ENCODE measurements around the gene SCAP. TPM values are rescaled to one million over a fixed set of nuclear protein-coding genes. Genes with fewer than 3 reads are reported as not detected.

SCAP gene
- total RNA-seq, 1 donor from 2014 or later = 84.7 TPM

DNA sequence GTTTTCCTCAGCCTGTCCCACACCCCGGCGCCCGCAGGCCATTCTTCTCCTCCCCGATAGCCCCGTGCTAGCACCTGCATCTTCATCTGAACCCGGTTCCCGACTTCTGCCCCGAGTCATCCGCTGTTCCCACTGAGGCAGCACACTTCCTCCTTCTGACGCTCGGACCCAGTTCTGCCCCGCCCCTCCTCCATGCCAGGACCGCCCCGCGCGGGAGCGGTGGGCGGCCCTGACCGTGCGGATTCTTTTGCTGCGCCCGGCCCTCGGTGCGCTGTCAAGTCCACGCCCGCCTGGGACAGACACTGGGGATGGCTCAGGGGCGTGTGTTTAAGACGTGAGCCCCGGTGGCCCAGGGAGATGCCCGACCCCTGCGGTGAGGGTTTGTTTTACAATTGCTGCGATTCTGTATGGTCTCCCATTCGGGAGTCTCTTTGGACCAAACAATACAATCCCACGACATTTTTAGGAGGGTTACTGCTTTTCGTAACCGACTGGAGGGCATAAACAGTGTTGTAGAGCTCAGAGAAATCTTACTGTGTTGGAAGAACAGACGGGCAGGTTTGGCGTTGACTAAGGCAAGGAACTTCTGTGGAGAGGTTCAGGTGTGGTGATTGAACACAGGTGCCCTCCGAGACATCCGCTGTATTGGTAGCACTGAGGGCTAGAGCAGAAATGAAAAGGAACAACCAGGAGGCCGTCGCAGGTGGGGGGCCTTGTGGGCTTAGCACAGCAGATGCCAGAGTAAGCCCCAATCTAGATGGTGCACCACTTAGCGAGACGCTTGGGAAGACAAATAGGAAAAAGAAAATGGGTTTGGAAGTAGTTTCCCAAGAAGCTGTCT, 94.2 kb downstream of the SCAP start:
- peaks cover 56% of the 10 kb centered on the region for H3K4me1 ChIP-seq
- DNase-seq (ENCODE audit: extremely low spot score in 2 of 2) = peak in 1 of 2 donors; percentile 94
- no peaks in the 10 kb centered on the region for H3K36me3 ChIP-seq
- H3K27me3 ChIP-seq = no peaks in the 10 kb centered on the region
- H3K4me3 ChIP-seq = peak overlapping the region; percentile 99
- no peak for TF ChIP-seq POLR2A (IDR thresholded peaks at IDR 0.05)
- TF ChIP-seq, protein P1, sequence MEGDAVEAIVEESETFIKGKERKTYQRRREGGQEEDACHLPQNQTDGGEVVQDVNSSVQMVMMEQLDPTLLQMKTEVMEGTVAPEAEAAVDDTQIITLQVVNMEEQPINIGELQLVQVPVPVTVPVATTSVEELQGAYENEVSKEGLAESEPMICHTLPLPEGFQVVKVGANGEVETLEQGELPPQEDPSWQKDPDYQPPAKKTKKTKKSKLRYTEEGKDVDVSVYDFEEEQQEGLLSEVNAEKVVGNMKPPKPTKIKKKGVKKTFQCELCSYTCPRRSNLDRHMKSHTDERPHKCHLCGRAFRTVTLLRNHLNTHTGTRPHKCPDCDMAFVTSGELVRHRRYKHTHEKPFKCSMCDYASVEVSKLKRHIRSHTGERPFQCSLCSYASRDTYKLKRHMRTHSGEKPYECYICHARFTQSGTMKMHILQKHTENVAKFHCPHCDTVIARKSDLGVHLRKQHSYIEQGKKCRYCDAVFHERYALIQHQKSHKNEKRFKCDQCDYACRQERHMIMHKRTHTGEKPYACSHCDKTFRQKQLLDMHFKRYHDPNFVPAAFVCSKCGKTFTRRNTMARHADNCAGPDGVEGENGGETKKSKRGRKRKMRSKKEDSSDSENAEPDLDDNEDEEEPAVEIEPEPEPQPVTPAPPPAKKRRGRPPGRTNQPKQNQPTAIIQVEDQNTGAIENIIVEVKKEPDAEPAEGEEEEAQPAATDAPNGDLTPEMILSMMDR (IDR thresholded peaks at IDR 0.05) = no peak
- no peaks in the 10 kb centered on the region for H3K9me3 ChIP-seq
- peak overlapping the region; percentile 98 for H3K27ac ChIP-seq
- intact Hi-C loops (cut with DNase I) = no loop called here

DNA sequence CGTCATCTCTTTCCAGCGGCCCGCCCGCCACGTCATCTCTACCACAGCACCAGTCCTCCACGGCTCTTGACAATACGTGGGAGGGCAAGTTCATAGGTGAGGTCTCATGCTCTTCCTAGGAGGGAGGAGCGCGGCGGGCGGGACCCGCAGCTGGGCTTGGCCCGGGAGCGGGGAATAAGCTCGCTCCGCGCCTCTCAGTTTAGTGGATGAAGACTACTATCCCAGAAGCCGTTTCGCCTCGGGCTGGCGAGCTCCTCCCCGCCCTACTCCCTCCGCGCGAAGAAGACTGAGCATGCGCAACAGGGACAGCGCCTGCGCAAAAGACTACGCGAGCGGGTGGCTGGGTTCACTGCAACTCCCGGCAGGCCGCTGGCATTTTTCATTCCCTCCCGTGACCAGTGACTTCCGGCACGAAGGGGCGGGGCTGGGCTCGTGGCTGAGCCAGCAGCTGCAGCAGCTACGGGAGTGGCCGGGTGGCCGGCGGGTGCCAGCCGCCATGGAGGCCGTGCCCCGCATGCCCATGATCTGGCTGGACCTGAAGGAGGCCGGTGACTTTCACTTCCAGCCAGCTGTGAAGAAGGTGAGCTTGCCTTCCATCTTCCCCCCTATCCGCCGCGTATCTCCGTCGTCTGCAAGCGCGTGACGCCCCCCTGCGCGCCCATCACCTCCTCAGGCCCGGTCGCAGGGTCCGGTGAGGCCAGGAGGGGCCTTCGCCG, 95.0 kb downstream of the SCAP start, which contains the start of gene PTPN23:
Gene PTPN23, plus strand, starts transcription at position 421 of the 716 bp plus-strand sequence. Its CDS starts 76 bp downstream, at position 497.
- Histone ChIP-seq H3K36me3 (no peaks in the 10 kb centered on the region), H3K27ac (peak within 1 kb of the TSS; percentile 98), H3K4me3 (peak within 1 kb of the TSS; percentile 99), H3K27me3 (no peaks in the 10 kb centered on the region), H3K9me3 (no peaks in the 10 kb centered on the region), H3K4me1 (peaks cover 48% of the 10 kb centered on the region)
- TF ChIP-seq, protein P1 (IDR thresholded peaks at IDR 0.05) = no peak
- TF ChIP-seq POLR2A (IDR thresholded peaks at IDR 0.05) (peak; percentile 12 to 68), POLR2AphosphoS5 (IDR thresholded peaks at IDR 0.05; ENCODE audit: insufficient read depth in 1 of 2, low read depth in 1 of 2) (peak; percentile 99)
- DNase-seq (ENCODE audit: extremely low spot score in 2 of 2) = peak; percentile 98 to 99
- intact Hi-C loops (cut with DNase I) = no loop called here

DNA sequence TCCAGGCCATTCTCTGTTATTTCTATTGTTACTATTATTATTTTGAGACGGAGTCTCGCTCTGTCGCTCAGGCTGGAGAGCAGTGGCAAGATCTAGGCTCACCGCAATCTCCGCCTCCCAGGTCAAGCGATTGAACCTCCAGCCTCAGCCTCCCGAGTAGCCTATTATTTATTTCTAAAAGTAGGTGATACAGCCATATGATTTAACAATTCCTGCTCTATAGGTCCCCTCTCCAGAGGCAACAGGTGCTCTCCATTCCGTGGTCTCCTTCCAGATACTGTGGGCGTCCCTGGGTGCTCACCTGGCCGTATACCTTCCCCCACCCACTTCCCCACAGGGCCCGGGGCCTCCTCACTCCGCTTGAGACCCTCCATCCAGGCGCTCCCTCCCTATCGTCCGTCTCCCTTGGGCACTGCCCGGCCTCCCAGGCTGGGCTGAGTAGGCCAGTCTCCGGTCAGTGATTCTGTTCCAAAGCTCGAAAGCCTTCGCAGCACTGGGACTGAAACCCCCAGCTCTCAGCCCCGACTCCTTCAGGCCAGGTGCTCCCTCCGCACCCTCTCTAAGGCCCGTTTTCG, 95.6 kb downstream of the SCAP start:
- TF ChIP-seq POLR2A (IDR thresholded peaks at IDR 0.05) = no peak
- TF ChIP-seq, protein P1 (IDR thresholded peaks at IDR 0.05) = no peak
- no peak for TF ChIP-seq POLR2AphosphoS5 (IDR thresholded peaks at IDR 0.05; ENCODE audit: insufficient read depth in 1 of 2, low read depth in 1 of 2)
- Histone ChIP-seq H3K27ac (peak overlapping the region; percentile 98), H3K4me1 (peaks cover 41% of the 10 kb centered on the region), H3K36me3 (no peaks in the 10 kb centered on the region), H3K27me3 (no peaks in the 10 kb centered on the region), H3K9me3 (no peaks in the 10 kb centered on the region), H3K4me3 (peak overlapping the region; percentile 99)
- no peak for DNase-seq (ENCODE audit: extremely low spot score in 2 of 2)
- intact Hi-C loops (cut with DNase I) = no loop called here

DNA sequence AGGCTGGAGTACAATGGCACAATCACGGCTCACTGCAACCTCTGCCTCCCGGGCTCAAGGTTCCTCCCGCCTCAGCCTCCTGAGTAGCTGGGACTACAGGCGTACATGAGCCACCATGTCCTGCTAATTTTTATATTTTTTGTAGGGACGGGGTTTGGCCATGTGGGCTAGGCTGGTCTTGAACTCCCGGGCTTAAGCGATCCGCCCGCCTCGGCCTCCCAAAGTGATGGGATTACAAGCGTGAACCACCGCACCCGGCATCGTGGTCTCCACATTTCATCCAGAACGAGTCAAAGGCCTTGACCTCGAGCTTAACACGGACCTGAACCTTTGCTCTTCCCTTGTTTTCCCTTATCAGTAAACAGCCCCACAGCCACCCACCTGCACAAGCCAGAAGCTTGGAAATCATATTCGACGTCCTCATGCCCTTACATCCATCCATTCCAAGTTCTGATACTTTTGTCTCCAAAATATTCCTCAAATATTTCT, 96.3 kb downstream of the SCAP start:
- Histone ChIP-seq H3K27ac (peak overlapping the region; percentile 98), H3K9me3 (no peaks in the 10 kb centered on the region), H3K36me3 (no peaks in the 10 kb centered on the region), H3K4me1 (peaks cover 35% of the 10 kb centered on the region), H3K4me3 (peak overlapping the region; percentile 99), H3K27me3 (no peaks in the 10 kb centered on the region)
- TF ChIP-seq, protein P1 (IDR thresholded peaks at IDR 0.05) = no peak
- no peak for TF ChIP-seq POLR2AphosphoS5 (IDR thresholded peaks at IDR 0.05; ENCODE audit: insufficient read depth in 1 of 2, low read depth in 1 of 2)
- TF ChIP-seq POLR2A (IDR thresholded peaks at IDR 0.05) = no peak
- intact Hi-C loops (cut with DNase I) = no loop called here
- no peak for DNase-seq (ENCODE audit: extremely low spot score in 2 of 2)

Measured in vagina (tissue), 2 donors.